Gastroesophageal sphincter (tissue), 4 donors: ENCODE measurements around the gene TESMIN. TPM values are rescaled to one million over a fixed set of nuclear protein-coding genes. Genes with fewer than 3 reads are reported as not detected.

Experiments used
- ATAC-seq: fragments of 150-250 bp; one replicate; pipeline ENCODE4 v1.9.1; 2016; ENCODE audit warnings: mild to moderate bottlenecking, moderate library complexity
- H3K27ac ChIP-seq, 4 donors: fragments of 200-600 bp; sonication (generic) in 3 of 4; 1 replicate in 3 of 4; 2 replicates in 1 of 4; pipeline ENCODE4 v1.5.1; 2016 to 2019
- H3K27me3 ChIP-seq: fragments of 200-600 bp; sonication (generic); one replicate; pipeline ENCODE4 v1.5.1; 2019
- H3K36me3 ChIP-seq, 2 donors: fragments of 200-600 bp; sonication (generic); one replicate each; pipeline ENCODE4 v1.5.1; 2019; ENCODE audit warnings: control low read depth in 1 of 2
- H3K4me1 ChIP-seq, 3 donors: fragments of 200-600 bp; sonication (generic); 1 replicate in 2 of 3; 2 replicates in 1 of 3; pipeline ENCODE4 v1.5.1; 2016 to 2019; ENCODE audit warnings: control low read depth in 2 of 3
- H3K4me3 ChIP-seq, 2 donors: fragments of 200-600 bp; sonication (generic); one replicate each; pipeline ENCODE4 v1.5.1; 2019; ENCODE audit warnings: mild to moderate bottlenecking in 1 of 2, moderate library complexity in 1 of 2
- H3K9me3 ChIP-seq, 3 donors: fragments of 200-600 bp; sonication (generic); one replicate each; pipeline ENCODE4 v1.5.1; 2017 to 2019; ENCODE audit warnings: control low read depth in 2 of 3
- EP300 ChIP-seq: sonication (generic); formaldehyde crosslinking; IDR thresholded peaks from one replicate; pipeline ENCODE4 v1.6.1; 2017; ENCODE audit warnings: antibody characterized with exemption, mild to moderate bottlenecking
- POLR2A ChIP-seq, 2 donors: fragments of 450-650 bp; IDR thresholded peaks; one replicate each; pipeline ENCODE4 v1.6.1; 2017; ENCODE audit warnings: antibody characterized with exemption in 2 of 2, mild to moderate bottlenecking in 2 of 2, moderate library complexity in 1 of 2
- POLR2AphosphoS5 ChIP-seq: sonication (generic); formaldehyde crosslinking; IDR thresholded peaks from one replicate; pipeline ENCODE4 v1.6.1; 2017; ENCODE audit warnings: antibody characterized with exemption
- WGBS, 2 donors: methylation state at CpG; one replicate each; pipeline ENCODE4 v1.1.5; 2018; ENCODE audit warnings: low coverage in 1 of 2; 5-methylcytosine and 5-hydroxymethylcytosine counted together
- total RNA-seq, 4 donors: library from RNA; depleted of rRNA; stranded (reverse); fragments of >200 nt; gene quantifications; one replicate each; pipeline ENCODE4 v1.1.0, GENCODE V29; 2016
- TF ChIP-seq, protein P1 (sequence below), 4 experiments: fragments of 200-600 bp in 2 of 4; fragments of 450-650 bp in 2 of 4; sonication (generic) in 1 of 4; IDR thresholded peaks; one replicate each; pipeline ENCODE4 v1.5.1; 2017 to 2019; ENCODE audit warnings: antibody characterized with exemption in 4 of 4, mild to moderate bottlenecking in 2 of 4, moderate library complexity in 2 of 4

Gene TESMIN
- total RNA-seq, 4 donors from 2014 or later = 0.12 to 0.54 (median 0.27) TPM; not detected in 1

DNA sequence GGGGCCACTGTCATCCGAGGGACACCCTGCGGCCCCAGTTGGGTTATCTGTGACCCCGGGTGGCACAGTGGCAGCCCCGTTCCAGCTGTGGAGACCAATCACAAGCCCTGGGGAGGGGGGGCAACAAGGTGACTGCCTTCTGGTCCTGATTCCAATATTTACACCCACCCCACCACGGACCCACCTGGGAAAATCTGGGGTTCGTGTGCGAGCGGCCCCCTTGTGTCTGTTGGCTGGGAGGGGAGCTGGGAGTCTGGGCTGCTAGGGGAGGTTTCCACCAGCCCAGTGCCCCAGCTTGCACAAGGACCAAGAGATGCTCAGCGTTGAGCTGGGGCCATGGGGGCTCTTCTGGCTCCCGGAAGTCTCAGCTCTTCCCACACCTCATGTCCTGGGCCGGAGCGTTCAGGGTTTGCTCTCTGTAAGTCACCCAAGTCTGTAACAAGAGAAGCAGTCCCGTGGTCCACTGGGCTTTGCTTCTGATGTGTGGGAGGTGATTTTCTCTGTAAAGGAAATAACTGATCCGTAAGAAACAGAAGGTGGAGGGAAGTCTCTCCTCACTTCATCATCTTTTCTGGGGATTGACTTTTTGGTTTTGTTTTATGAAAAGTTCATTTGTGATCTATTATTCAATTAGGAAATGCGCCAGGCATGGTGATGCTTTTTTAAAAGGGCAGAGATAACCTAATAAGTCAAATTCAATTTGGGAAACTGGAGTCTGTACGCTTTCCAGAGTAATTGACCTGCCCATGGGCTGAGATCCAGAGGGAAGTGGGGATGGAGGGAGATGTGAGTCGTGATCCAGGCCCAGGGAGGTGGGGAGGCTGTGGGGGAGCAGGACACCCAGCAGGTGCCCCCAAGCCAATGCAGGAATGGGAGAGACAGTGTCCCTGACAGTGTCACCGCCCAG, 89.4 kb downstream of the TESMIN start:
- Histone ChIP-seq H3K9me3 (no peaks in the 10 kb centered on the region), H3K4me3 (no peak overlapping the region), H3K36me3 (no peaks in the 10 kb centered on the region), H3K27ac (no peak overlapping the region), H3K27me3 (peaks cover 33% of the 10 kb centered on the region), H3K4me1 (peaks cover 0 to 10% (median 0%) of the 10 kb centered on the region in 3 donors)
- WGBS, 2 donors = 62 to 88% methylated on average over 3 to 7 of the region's 18 CpGs
- TF ChIP-seq EP300 (no peak), POLR2AphosphoS5 (no peak), POLR2A (IDR thresholded peaks at IDR 0.05) (no peak)
- TF ChIP-seq, protein P1, sequence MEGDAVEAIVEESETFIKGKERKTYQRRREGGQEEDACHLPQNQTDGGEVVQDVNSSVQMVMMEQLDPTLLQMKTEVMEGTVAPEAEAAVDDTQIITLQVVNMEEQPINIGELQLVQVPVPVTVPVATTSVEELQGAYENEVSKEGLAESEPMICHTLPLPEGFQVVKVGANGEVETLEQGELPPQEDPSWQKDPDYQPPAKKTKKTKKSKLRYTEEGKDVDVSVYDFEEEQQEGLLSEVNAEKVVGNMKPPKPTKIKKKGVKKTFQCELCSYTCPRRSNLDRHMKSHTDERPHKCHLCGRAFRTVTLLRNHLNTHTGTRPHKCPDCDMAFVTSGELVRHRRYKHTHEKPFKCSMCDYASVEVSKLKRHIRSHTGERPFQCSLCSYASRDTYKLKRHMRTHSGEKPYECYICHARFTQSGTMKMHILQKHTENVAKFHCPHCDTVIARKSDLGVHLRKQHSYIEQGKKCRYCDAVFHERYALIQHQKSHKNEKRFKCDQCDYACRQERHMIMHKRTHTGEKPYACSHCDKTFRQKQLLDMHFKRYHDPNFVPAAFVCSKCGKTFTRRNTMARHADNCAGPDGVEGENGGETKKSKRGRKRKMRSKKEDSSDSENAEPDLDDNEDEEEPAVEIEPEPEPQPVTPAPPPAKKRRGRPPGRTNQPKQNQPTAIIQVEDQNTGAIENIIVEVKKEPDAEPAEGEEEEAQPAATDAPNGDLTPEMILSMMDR (IDR thresholded peaks at IDR 0.05) = no peak
- no peak for ATAC-seq

DNA sequence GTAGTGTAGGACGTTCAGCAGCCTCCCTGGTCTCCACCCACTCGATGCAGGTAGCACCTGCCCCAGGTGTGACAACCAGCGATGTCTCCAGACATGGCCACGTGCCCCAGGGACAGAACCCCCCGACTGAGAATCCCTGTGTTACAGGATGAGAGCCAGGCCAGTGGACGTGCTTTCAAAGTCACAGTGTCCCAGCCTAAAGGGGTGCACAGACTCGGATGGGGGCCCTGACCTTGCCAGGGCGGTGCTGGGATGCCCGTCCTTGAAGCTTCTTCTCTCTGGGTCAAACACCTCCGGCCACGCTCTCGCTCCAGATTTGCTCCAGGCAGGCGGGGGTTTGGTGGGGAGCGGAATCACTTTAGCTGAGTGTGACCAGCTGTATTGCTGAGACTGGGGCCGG, 90.3 kb downstream of the TESMIN start:
- no peak overlapping the region for H3K27ac ChIP-seq
- no peak for ATAC-seq
- TF ChIP-seq EP300 (no peak), POLR2AphosphoS5 (no peak), POLR2A (IDR thresholded peaks at IDR 0.05) (no peak)
- TF ChIP-seq, protein P1 (IDR thresholded peaks at IDR 0.05) = no peak
- peaks cover 0 to 10% (median 0%) of the 10 kb centered on the region in 3 donors for H3K4me1 ChIP-seq
- no CpG with 5 or more reads among the region's 15 CpGs for WGBS, 2 donors
- no peak overlapping the region for H3K4me3 ChIP-seq
- no peaks in the 10 kb centered on the region for H3K36me3 ChIP-seq
- H3K9me3 ChIP-seq = peaks cover 0 to under 1% (median 0%) of the 10 kb centered on the region in 3 donors
- peaks cover 33% of the 10 kb centered on the region for H3K27me3 ChIP-seq

DNA sequence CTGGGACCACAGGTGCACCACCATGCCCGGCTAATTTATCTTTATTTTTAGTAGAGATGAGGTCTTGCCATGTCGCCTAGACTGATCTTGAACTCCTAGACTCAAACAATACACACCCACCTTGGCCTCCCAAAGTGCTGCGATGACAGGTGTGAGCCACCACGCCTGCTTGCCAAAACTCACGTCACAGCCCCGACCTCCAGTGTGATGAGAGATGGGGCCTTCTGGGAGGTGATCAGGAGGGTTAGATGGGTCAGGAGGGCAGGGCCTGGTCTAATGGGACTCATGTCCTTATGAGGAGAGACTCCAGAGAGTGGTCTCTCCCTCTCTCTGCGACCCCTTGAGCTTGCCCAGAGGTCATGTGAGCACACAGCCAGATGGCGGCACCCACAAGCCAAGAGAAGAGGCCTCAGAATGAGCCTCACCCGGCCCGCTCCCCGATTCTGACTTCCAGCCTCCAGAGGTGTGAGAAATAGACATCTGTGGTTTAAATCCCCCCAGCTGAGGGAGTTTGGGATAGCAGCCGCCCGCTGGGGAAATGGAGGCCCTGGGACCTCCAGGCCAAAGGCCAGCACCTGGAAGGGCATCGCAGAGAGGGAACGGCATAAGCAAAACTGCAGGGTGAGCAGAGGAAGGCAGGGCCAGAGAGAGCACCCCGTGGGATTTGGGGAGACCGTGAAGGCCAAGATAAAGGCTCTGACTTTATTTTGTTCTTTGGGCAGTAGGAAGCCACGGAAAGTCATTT, 91.1 kb downstream of the TESMIN start:
- H3K4me3 ChIP-seq = no peak overlapping the region
- peaks cover 32% of the 10 kb centered on the region for H3K27me3 ChIP-seq
- H3K27ac ChIP-seq = no peak overlapping the region
- TF ChIP-seq POLR2A (IDR thresholded peaks at IDR 0.05) = no peak
- no peak for TF ChIP-seq EP300
- TF ChIP-seq POLR2AphosphoS5 = no peak
- TF ChIP-seq, protein P1 (IDR thresholded peaks at IDR 0.05) = no peak
- 92 to 94% methylated on average over 8 of the region's 18 CpGs for WGBS, 2 donors
- no peaks in the 10 kb centered on the region for H3K36me3 ChIP-seq
- no peak for ATAC-seq
- peaks cover 0 to 8% (median 0%) of the 10 kb centered on the region in 3 donors for H3K9me3 ChIP-seq
- H3K4me1 ChIP-seq = peaks cover 0 to 10% (median 0%) of the 10 kb centered on the region in 3 donors

DNA sequence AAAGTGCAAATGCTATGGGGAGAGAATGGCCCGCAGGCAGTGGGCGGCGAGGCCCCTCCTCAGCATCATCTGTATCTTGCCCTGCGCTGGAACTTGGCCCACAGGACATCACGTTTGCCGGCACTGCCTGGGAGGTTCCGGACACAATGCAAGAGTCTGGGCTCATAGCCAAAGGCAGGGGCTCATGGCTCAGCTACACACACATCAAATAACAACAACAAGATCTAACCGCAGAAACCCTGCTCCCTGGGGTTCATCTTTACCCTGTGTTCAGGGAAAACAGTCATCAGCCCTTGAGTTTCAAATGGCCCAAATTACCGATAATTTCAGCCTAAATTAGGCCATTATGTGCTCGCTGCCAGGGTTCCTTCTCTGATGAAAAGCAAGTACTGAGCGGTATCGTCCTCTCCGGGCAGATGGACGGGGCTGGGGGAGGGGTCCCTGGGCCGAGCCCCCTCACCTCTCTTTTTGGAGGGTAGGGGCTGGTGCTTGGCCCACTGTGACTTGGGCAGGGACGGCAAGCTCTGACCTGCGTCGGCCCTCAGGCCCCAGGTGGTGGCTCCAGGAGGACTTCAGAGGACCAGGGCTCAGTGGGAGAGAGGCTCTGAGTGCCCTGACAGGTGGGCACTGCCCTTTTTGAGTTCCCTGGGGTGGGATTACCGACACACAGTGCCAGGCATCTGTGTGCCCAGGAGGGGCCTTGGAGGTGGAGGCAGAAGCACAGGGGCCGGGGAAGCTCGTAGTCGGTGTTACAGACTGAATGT, 92.0 kb downstream of the TESMIN start:
- 45 to 59% methylated on average over 6 to 8 of the region's 22 CpGs for WGBS, 2 donors
- Histone ChIP-seq H3K27ac (no peak overlapping the region), H3K4me3 (no peak overlapping the region), H3K4me1 (peaks cover 0 to 10% (median 0%) of the 10 kb centered on the region in 3 donors), H3K9me3 (peaks cover 0 to 17% (median 0%) of the 10 kb centered on the region in 3 donors), H3K27me3 (peaks cover 23% of the 10 kb centered on the region), H3K36me3 (no peaks in the 10 kb centered on the region)
- peak; percentile 66 for ATAC-seq
- TF ChIP-seq POLR2AphosphoS5 (no peak), EP300 (no peak), POLR2A (IDR thresholded peaks at IDR 0.05) (no peak)
- TF ChIP-seq, protein P1 (IDR thresholded peaks at IDR 0.05) = no peak
